K562 (cell line): ENCODE data around the gene NR2F6. TPM values are rescaled to one million over a fixed set of nuclear protein-coding genes. Genes with fewer than 3 reads are reported as not detected.

Source experiments
- CCNT2 ChIP-seq: IDR thresholded peaks from 2 replicates; pipeline ENCODE4 v1.6.1; 2011; ENCODE audit warnings: borderline replicate concordance, low read depth, mild to moderate bottlenecking, moderate library complexity, mixed read lengths, low read length; ENCODE audit not compliant: insufficient read length; ENCODE audit errors: extremely low read depth
- FOXP1 ChIP-seq: sonication (generic); formaldehyde crosslinking; IDR thresholded peaks from 2 replicates; pipeline ENCODE4 v1.8.0; 2022; ENCODE audit warnings: mild to moderate bottlenecking, missing genetic modification reagents
- NR2F6 ChIP-seq: fragments of 450-650 bp; formaldehyde crosslinking; IDR thresholded peaks from 2 replicates; pipeline ENCODE4 v1.4.0; 2020; ENCODE audit warnings: mild to moderate bottlenecking
- SNIP1 ChIP-seq: fragments of 450-650 bp; IDR thresholded peaks from 2 replicates; pipeline ENCODE4 v1.7.1; 2017; ENCODE audit warnings: low read depth, mild to moderate bottlenecking
- SRF ChIP-seq, 2 experiments: fragments of 250-450, 450-650 bp in 1 of 2; sonication (Bioruptor Pico) in 1 of 2; sonication (generic) in 1 of 2; formaldehyde crosslinking; IDR thresholded peaks; 2 replicates each; pipeline versions ENCODE4 v1.5.0 to v1.5.1; 2020 to 2022; ENCODE audit warnings: mild to moderate bottlenecking in 1 of 2, missing genetic modification reagents in 1 of 2
- SRSF7 ChIP-seq: fragments of 200-400 bp; formaldehyde crosslinking; optimal IDR thresholded peaks from 2 replicates; pipeline ENCODE3; 2017; ENCODE audit warnings: mild to moderate bottlenecking, low read depth, low read length
- TCF7 ChIP-seq: sonication (generic); IDR thresholded peaks from 2 replicates; pipeline ENCODE4 v1.6.1; 2016; ENCODE audit warnings: antibody characterized with exemption, borderline replicate concordance
- TCF7L2 ChIP-seq: fragments of 150-350 bp; IDR thresholded peaks from 2 replicates; pipeline ENCODE4 v1.6.1; 2016; ENCODE audit warnings: low read depth, mild to moderate bottlenecking, low read length, moderate library complexity
- YY1 ChIP-seq, 3 experiments: IDR thresholded peaks; 2 replicates each; pipeline ENCODE4 v1.6.1; 2011; ENCODE audit warnings: low read length in 2 of 3, mild to moderate bottlenecking in 2 of 3, moderate library complexity in 2 of 3, borderline replicate concordance in 1 of 3, control low read depth in 1 of 3, low read depth in 1 of 3; ENCODE audit not compliant: insufficient read depth in 3 of 3, insufficient replicate concordance in 2 of 3, control insufficient read depth in 1 of 3, insufficient read length in 1 of 3; ENCODE audit errors: extremely low read depth in 1 of 3
- ZNF263 ChIP-seq: sonication (generic); formaldehyde crosslinking; IDR thresholded peaks from 2 replicates; pipeline ENCODE4 v1.8.0; 2022; ENCODE audit warnings: mild to moderate bottlenecking, missing genetic modification reagents, borderline replicate concordance
- ZNF41 ChIP-seq: fragments of 250-450 bp; sonication (Bioruptor Pico); conservative IDR thresholded peaks from 2 replicates; pipeline ENCODE4 v1.4.0; 2020; ENCODE audit warnings: mild to moderate bottlenecking
- ZNF764 ChIP-seq: fragments of 250-450 bp; sonication (Bioruptor Pico); IDR thresholded peaks from 2 replicates; pipeline ENCODE4 v1.4.0; 2020; ENCODE audit warnings: low read depth, mild to moderate bottlenecking, moderate library complexity
- ZNF780A ChIP-seq: fragments of 250-450 bp; sonication (Bioruptor Pico); IDR thresholded peaks from 2 replicates; pipeline ENCODE4 v1.5.0; 2021; ENCODE audit warnings: mild to moderate bottlenecking
- ZNF785 ChIP-seq: fragments of 250-450 bp; sonication (Bioruptor Pico); IDR thresholded peaks from 2 replicates; pipeline ENCODE4 v1.4.0; 2020; ENCODE audit warnings: mild to moderate bottlenecking
- polyA plus RNA-seq, 8 experiments: library from polyadenylated mRNA; depleted of rRNA in 4 of 8; stranded (reverse) in 5 of 8; unstranded in 3 of 8; fragments of >200 nt; fragmentation: Nextera tagmentation in 2 of 8; fragmentation: Illumina TruSeq in 1 of 8; extraction: Ambion mirVana in 2 of 8; extraction: Trizol in 1 of 8; gene quantifications; 2 replicates each; pipeline versions ENCODE4 v1.2.1 to v1.2.3, GENCODE V29; 2011 to 2014; ENCODE audit warnings: inconsistent platforms in 1 of 8, missing spikeins in 1 of 8
- total RNA-seq, 7 experiments: library from RNA; depleted of rRNA in 6 of 7; stranded (reverse); fragments of >200 nt in 6 of 7; fragmentation: Illumina TruSeq in 2 of 7; extraction: Trizol in 2 of 7; gene quantifications; 2 replicates each; pipeline versions ENCODE4 v1.2.1 to v1.2.3, GENCODE V29; 2011 to 2021; ENCODE audit warnings: low replicate concordance in 1 of 7
- TF ChIP-seq, protein P1 (sequence below), 2 experiments: fragments of 450-650 bp in 1 of 2; sonication (generic) in 1 of 2; formaldehyde crosslinking in 1 of 2; IDR thresholded peaks; 2 replicates each; pipeline versions ENCODE4 v1.7.1 to v1.9.0; 2016 to 2022; ENCODE audit warnings: inconsistent platforms in 1 of 2, mild to moderate bottlenecking in 1 of 2, missing genetic modification reagents in 1 of 2

Gene NR2F6
- total and polyA plus RNA-seq, 9 of the 15 experiments (the other 6 are each of a cell fraction or from before 2014, with no cell fraction given) = 0.76 to 97.5 (median 18.8) TPM

GRCh38 chr19:17226002-17226933 lies 19.5 kb downstream of the NR2F6 start, which contains the start of gene OCEL1 (continued):
- TF ChIP-seq, protein P1, sequence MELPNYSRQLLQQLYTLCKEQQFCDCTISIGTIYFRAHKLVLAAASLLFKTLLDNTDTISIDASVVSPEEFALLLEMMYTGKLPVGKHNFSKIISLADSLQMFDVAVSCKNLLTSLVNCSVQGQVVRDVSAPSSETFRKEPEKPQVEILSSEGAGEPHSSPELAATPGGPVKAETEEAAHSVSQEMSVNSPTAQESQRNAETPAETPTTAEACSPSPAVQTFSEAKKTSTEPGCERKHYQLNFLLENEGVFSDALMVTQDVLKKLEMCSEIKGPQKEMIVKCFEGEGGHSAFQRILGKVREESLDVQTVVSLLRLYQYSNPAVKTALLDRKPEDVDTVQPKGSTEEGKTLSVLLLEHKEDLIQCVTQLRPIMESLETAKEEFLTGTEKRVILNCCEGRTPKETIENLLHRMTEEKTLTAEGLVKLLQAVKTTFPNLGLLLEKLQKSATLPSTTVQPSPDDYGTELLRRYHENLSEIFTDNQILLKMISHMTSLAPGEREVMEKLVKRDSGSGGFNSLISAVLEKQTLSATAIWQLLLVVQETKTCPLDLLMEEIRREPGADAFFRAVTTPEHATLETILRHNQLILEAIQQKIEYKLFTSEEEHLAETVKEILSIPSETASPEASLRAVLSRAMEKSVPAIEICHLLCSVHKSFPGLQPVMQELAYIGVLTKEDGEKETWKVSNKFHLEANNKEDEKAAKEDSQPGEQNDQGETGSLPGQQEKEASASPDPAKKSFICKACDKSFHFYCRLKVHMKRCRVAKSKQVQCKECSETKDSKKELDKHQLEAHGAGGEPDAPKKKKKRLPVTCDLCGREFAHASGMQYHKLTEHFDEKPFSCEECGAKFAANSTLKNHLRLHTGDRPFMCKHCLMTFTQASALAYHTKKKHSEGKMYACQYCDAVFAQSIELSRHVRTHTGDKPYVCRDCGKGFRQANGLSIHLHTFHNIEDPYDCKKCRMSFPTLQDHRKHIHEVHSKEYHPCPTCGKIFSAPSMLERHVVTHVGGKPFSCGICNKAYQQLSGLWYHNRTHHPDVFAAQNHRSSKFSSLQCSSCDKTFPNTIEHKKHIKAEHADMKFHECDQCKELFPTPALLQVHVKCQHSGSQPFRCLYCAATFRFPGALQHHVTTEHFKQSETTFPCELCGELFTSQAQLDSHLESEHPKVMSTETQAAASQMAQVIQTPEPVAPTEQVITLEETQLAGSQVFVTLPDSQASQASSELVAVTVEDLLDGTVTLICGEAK (IDR thresholded peaks at IDR 0.05) = peak; percentile 64
- TF ChIP-seq, protein P1 (CRISPR knock-in tag; IDR thresholded peaks at IDR 0.05) = no peak
- TF ChIP-seq SRF (CRISPR knock-in tag; IDR thresholded peaks at IDR 0.05) (peak in 1 of 2 experiments; percentile 88; a peak in 1 of 4 replicates), SNIP1 (no peak), SRSF7 (no peak), ZNF785 (no peak), FOXP1 (CRISPR knock-in tag) (peak; percentile 53; the same call in 1 of the 2 replicates), CCNT2 (peak; percentile 87), ZNF41 (CRISPR knock-in tag) (no peak), YY1 (IDR thresholded peaks at IDR 0.05; ENCODE audit: borderline replicate concordance in 1 of 3, control insufficient read depth in 1 of 3, extremely low read depth in 1 of 3, insufficient read depth in 3 of 3, insufficient read length in 1 of 3, insufficient replicate concordance in 2 of 3, low read depth in 1 of 3, low read length in 2 of 3) (peak in 1 of 3 experiments; percentile 63), ZNF764 (CRISPR knock-in tag) (no peak), TCF7 (peak; percentile 48; the same call in 1 of the 2 replicates), ZNF780A (no peak), NR2F6 (CRISPR knock-in tag) (no peak), ZNF263 (CRISPR knock-in tag) (no peak), TCF7L2 (no peak)
